ENCODE results near the gene PTPN5. TPM values are rescaled to one million over a fixed set of nuclear protein-coding genes. Genes with fewer than 3 reads are reported as not detected.

PTPN5 gene
- under 0.01 TPM in 1 of 2 replicates, not detected in the other for total RNA-seq

DNA sequence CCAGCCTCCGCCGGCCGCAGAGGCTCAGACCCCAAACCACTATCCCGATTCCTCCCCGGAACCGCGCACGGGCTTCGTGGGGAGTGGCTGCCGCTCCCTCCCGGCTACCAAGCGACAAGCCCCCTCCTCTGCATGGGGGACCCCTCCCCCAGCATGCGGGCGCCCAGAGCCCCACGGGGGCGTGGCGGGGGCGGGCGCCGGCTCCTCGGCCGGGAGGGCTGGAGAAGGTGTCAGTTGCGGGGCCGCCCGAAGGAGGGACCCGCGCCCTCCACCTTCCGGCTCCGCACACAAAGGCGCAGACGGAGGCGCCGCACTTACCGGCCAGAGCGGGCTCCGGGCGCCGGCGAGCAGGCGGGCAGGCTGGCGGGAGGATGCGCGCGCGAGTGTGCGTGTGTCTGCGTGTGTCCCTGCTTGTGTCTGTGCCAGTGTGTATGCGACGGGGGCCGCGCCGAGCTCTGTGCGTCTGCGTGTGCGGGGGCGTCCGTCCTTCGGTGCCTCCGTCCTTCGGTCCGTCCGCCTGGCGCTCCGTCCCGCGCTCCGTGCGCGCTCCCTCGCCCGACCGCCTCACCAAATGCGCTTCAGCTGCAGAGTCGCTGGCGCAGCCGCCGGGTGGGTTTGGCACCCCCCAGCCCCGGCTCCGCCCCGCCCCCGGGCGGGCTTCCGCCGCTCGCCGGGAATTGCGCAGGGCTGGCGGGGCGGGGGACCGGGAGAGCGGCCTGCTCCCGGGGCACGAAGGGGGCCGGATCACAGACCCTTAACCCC is at the start of gene PTPN5:
Gene PTPN5 (minus strand): TSS at position 592 of the 762 bp plus-strand sequence. CDS start 19,840 bp downstream, outside the sequence.

GRCh38 chr11:18726040-18726439 is 65.6 kb downstream of the PTPN5 start, which contains the start of gene IGSF22:
Gene IGSF22 (minus strand): TSS chr11:18726188. CDS start chr11:18724236, 1,952 bp downstream.

DNA sequence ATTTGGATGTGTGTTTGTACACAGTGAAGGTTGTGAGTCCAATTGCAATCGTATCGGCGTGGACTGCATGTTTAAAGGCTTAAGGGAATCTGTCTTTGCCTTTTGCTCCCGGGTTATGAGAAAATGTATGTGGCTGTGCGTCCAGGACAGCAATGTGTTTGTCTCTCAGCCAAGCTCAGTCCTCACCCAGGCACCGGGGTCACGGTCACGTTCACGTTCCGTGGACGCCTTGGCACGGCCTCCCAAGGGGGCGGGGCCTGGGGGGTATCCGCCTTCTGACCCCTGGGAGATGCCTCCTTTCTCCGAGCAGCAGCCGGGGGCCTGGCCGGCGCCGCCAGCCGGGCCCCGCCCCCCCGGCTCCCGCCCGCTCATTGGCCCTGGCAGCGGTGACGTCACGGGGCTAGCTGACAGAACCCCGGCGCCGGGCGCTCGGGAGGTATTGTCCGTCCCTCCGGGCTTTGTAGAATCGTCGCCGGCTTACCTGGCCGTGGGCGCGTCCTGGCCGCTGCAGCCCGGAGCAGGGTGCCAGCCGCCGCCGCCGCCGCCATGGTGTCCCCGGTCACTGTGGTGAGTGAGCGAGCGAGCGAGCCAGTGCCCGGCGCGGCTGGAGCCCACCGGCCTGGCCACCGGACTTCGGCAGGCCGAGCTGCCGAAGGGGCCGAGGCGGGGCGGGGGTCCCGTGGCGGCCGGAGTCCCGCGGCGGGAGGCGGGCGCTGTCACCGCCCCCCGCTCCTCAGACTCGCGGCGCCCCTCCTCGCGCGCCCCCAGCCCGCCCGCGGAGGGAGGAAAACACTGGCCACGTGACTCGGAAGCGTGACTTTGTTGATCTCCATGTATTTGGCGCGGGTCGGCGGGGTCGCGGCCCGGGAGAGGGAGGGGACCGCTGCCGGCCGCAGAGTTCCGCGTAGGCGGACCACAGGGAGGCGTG is 93.0 kb downstream of the PTPN5 start, which contains the start of gene TMEM86A:
Gene TMEM86A (plus strand): TSS at position 439 of the 928 bp plus-strand sequence. CDS start 108 bp downstream, at position 547.

Other genes with a start within 250 kb of the PTPN5 start
- 27.1 and 31.4 TPM in 2 replicates for gene UEVLD, start 203.1 kb downstream of the PTPN5 start, total RNA-seq
- gene MISFA, start 192.0 kb downstream of the PTPN5 start, total RNA-seq = 1.3 and 1.5 TPM in 2 replicates
- gene SPTY2D1, start 157.5 kb downstream of the PTPN5 start, total RNA-seq = 21.9 and 25.1 TPM in 2 replicates
- 0.11 and 0.25 TPM in 2 replicates for gene TMEM86A, start 93.0 kb downstream of the PTPN5 start, total RNA-seq
- gene IGSF22, start 65.6 kb downstream of the PTPN5 start, total RNA-seq = not detected in 2 replicates
- gene MRGPRX1, start 147.6 kb upstream of the PTPN5 start, total RNA-seq = not detected in 2 replicates